ENCODE measurements around the gene CD55.
"Not testable (repeated sequence)": the region's sequence is repeated elsewhere in the genome, so short reads cannot be mapped to it uniquely, and the experiment has no call there.

GRCh38 chr1:207320105-207320504, 1.4 kb upstream of the CD55 start:
- not testable (repeated sequence) for TF ChIP-seq POLR2A (IDR thresholded peaks at IDR 0.05); CTCF (IDR thresholded peaks at IDR 0.05 in 4 of 5, conservative IDR thresholded peaks at IDR 0.05 in 1 of 5)

All from gastrocnemius medialis (tissue), 4 donors.